A549 (cell line): ENCODE data around the gene FNIP2. TPM values are rescaled to one million over a fixed set of nuclear protein-coding genes. Genes with fewer than 3 reads are reported as not detected.
"Not testable (repeated sequence)": the region's sequence is repeated elsewhere in the genome, so short reads cannot be mapped to it uniquely, and the experiment has no call there.

Source experiments
- ATAC-seq, 2 experiments: fragments of 200-7000 bp in 1 of 2; fragments of >200 bp in 1 of 2; cut with Nextera tagmentation in 1 of 2; cut with Tn5 transposase in 1 of 2; 3 replicates each; pipeline versions ENCODE4 v1.8.0 to v1.9.1; 2018 to 2020; ENCODE audit warnings: mild to moderate bottlenecking in 1 of 2, moderate library complexity in 1 of 2
- CTCF ChIA-PET: fragments of 300-600 bp; sonication (Branson Sonifier 250); formaldehyde crosslinking; extraction: SDS; loops from one replicate; lab custom pipeline; 2021; ENCODE audit warnings: antibody characterized with exemption, inconsistent platforms; lab: Yijun Ruan, JAX
- POLR2A ChIA-PET: fragments of 350-600 bp; formaldehyde crosslinking; extraction: SDS; loops from one replicate; lab custom pipeline; 2021; ENCODE audit warnings: antibody characterized with exemption, inconsistent platforms; lab: Yijun Ruan, JAX
- DNase-seq, 2 experiments: peaks; one replicate each; pipeline versions ENCODE4 v3.0.0 to v3.0.0-alpha.2; 2011 to 2016; ENCODE audit warnings: low read depth in 1 of 2, low spot score in 1 of 2
- FAIRE-seq: peaks from 2 replicates; lab custom pipeline; 2011; peaks lifted over from hg19 to GRCh38; lab: Jason Lieb, UNC
- H3K27ac ChIP-seq, 2 experiments: fragments of >200 bp; sonication (Bioruptor Twin); formaldehyde crosslinking; 3 replicates each; pipeline ENCODE4 v1.5.1; 2016 to 2017
- H3K4me1 ChIP-seq: fragments of >200 bp; sonication (Bioruptor Twin); formaldehyde crosslinking; 3 replicates; pipeline ENCODE4 v1.6.1; 2016
- H3K4me2 ChIP-seq: fragments of >200 bp; sonication (Bioruptor Twin); formaldehyde crosslinking; 3 replicates; pipeline ENCODE4 v1.6.1; 2016
- H3K4me3 ChIP-seq: fragments of >200 bp; sonication (Bioruptor Twin); formaldehyde crosslinking; 3 replicates; pipeline ENCODE4 v1.5.1; 2016
- H3K9me3 ChIP-seq: fragments of >200 bp; sonication (Bioruptor Twin); formaldehyde crosslinking; 3 replicates; pipeline ENCODE4 v1.6.1; 2016
- CHD4 ChIP-seq: fragments of 200-600 bp; sonication (generic); IDR thresholded peaks from 2 replicates; pipeline ENCODE4 v1.6.1; 2016; ENCODE audit warnings: antibody characterized with exemption, mild to moderate bottlenecking, borderline replicate concordance
- EHF ChIP-seq: fragments of 250-450 bp; sonication (Bioruptor Pico); IDR thresholded peaks from 2 replicates; pipeline ENCODE4 v1.5.0; 2020; ENCODE audit warnings: mild to moderate bottlenecking
- FOSL2 ChIP-seq, 2 experiments: fragments of 450-650 bp in 1 of 2; fragments of >200 bp in 1 of 2; sonication (Bioruptor Twin) in 1 of 2; formaldehyde crosslinking; IDR thresholded peaks; 2 replicates each; pipeline versions ENCODE4 v1.5.0 to v1.6.1; 2016 to 2020; ENCODE audit warnings: mild to moderate bottlenecking in 1 of 2, moderate library complexity in 1 of 2
- GATA3 ChIP-seq: IDR thresholded peaks from 2 replicates; pipeline ENCODE4 v1.6.1; 2012; ENCODE audit warnings: borderline replicate concordance
- HOXB13 ChIP-seq: fragments of 250-450 bp; sonication (Bioruptor Pico); IDR thresholded peaks from 2 replicates; pipeline ENCODE4 v1.5.0; 2020; ENCODE audit warnings: low read depth, mild to moderate bottlenecking, moderate library complexity
- NFE2L2 ChIP-seq: fragments of 150-350 bp; conservative IDR thresholded peaks from 2 replicates; pipeline ENCODE4 v1.6.1; 2014; ENCODE audit warnings: low read length
- POLR2AphosphoS2 ChIP-seq: conservative IDR thresholded peaks from 2 replicates; pipeline ENCODE4 v1.6.1; 2012; ENCODE audit warnings: low read length, improper control_type of control experiment, inconsistent platforms
- RAD21 ChIP-seq, 2 experiments: fragments of >200 bp in 1 of 2; sonication (Bioruptor Twin) in 1 of 2; formaldehyde crosslinking in 1 of 2; IDR thresholded peaks in 1 of 2; conservative IDR thresholded peaks in 1 of 2; 2 replicates in 1 of 2; 3 replicates in 1 of 2; pipeline ENCODE4 v1.6.1; 2012 to 2018; ENCODE audit warnings: inconsistent platforms in 1 of 2
- WGBS: methylation state at CpG from one replicate; pipeline ENCODE4 v1.1.6; 2017; ENCODE audit errors: missing lambda C conversion rate; 5-methylcytosine and 5-hydroxymethylcytosine counted together
- polyA plus RNA-seq, 4 experiments: library from polyadenylated mRNA; depleted of rRNA in 3 of 4; stranded (reverse); fragments of >200 nt; fragmentation: RNase III in 1 of 4; extraction: RNeasy Plus Mini Kit Qiagen cat#74134 plus additional on column Dnase treatment in 1 of 4; gene quantifications; 2 replicates in 3 of 4; 3 replicates in 1 of 4; pipeline ENCODE4 v1.2.3, GENCODE V29; 2011 to 2017
- TF ChIP-seq, protein P1 (sequence below): fragments of >200 bp; sonication (Bioruptor Twin); formaldehyde crosslinking; IDR thresholded peaks from 3 replicates; pipeline ENCODE4 v1.6.1; 2016
- TF ChIP-seq, protein P2 (sequence below): fragments of 450-650 bp; IDR thresholded peaks from 2 replicates; pipeline ENCODE4 v1.6.1; 2014; ENCODE audit warnings: antibody characterized with exemption
- TF ChIP-seq, protein P3 (sequence below): IDR thresholded peaks from 2 replicates; pipeline ENCODE4 v1.6.1; 2012
- TF ChIP-seq, protein P4 (sequence below): fragments of 200-600 bp; sonication (generic); IDR thresholded peaks from 2 replicates; pipeline ENCODE4 v1.6.1; 2016; ENCODE audit warnings: antibody characterized with exemption, mild to moderate bottlenecking, moderate library complexity

Gene FNIP2
- polyA plus RNA-seq, 2 of the 4 experiments (the other 2 are of a cell fraction), result 2.0 to 2.5 TPM

DNA sequence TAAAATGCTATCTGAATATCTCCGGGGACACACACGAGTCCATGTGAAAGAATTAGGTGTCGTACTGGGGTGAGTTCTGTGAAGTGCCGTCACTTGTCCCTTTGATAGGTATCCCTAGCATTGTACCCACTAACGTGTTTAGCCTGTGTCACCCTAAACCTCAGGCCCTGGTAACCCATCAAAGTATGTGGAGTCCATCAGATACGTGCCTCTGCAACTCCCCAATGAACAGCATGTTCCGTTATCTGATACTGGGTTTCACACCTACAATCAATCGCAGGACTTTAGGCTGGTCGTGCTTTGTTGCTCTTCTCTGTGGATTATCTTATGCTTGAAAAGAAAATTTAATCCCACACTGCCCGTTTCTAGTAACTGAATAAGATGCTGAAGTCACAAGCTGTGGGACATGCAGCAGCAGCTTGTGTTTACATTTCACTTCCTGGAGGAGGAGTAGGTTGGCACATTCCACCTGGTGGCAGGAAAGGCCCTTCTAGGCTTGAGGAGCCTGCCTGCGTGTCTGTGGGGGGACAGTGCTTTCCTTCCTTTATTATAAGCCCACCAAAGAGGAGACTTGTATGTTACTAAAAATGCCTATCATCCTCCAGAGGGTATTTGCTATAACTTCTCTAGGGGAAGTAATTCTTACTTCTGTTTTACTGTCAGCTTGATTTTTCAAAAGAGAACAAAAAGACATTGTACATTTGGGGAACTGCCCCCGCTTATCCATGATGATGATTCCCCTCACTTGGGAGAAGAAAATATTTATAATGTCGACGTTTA lies 127.2 kb downstream of the FNIP2 start:
- Histone ChIP-seq H3K4me2 (peak overlapping the region; percentile 25; the same call in 1 of the 3 replicates), H3K27ac (peak overlapping the region; percentile 17 to 35; a peak in 4 of 6 replicates), H3K9me3 (no peaks in the 10 kb centered on the region), H3K4me3 (no peak overlapping the region), H3K4me1 (peaks cover 10% of the 10 kb centered on the region; the same call in 1 of the 3 replicates)
- DNase-seq (peak in 1 of 2 experiments; percentile 23), ATAC-seq (peak; percentile 39 to 65; a peak in 5 of 6 replicates), FAIRE-seq (no peak)
- CTCF ChIA-PET, result interaction anchor here (1.2 to 1.6 kb wide), 3 partner anchors 10 to 39 kb away, joined by 3 to 4 read pairs (median 3); no protein-coding TSS in a partner anchor
- TF ChIP-seq RAD21 (conservative IDR thresholded peaks at IDR 0.05 in 1 of 2, IDR thresholded peaks at IDR 0.05 in 1 of 2) (peak; percentile 17 to 24; a peak in 2 of 5 replicates), NFE2L2 (no peak)
- 63% methylated on average over 14 of the region's 14 CpGs for WGBS
- POLR2A ChIA-PET, result no interaction called here

DNA sequence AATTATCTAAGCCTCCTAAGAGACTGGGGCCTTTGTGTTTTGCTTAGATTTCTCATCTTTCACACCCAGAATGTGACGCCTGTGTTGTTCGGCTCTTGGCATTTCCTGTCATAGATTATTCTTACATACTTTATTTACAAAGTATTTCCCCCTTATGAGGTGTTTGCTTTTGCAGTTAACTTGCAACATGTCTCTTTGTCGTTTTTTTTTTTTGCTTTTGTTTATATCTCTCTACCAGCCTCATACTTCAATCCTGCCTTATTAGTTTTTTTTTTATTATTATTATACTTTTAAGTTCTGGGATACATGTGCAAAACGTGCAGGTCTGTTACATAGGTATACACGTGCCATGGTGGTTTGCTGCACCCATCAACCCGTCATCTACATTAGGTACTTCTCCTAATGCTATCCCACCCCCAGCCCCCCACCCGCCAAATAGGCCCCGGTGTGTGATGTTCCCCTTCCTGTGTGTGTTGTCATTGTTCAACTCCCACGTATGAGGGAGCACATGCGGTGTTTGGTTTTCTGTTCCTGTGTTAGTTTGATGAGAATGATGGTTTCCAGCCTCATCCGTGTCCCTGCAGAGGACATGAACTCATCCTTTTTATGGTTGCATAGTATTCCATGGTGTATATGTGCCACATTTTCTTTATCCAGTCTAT lies 127.9 kb downstream of the FNIP2 start:
- H3K9me3 ChIP-seq, H3K4me3 ChIP-seq, H3K4me1 ChIP-seq, FAIRE-seq, H3K4me2 ChIP-seq, ATAC-seq, DNase-seq, POLR2A ChIA-PET: not testable (repeated sequence)
- WGBS, result 80% methylated on average over 11 of the region's 11 CpGs
- peak overlapping the region in 1 of 2 experiments; percentile 35; a peak in 1 of 6 replicates for H3K27ac ChIP-seq
- CTCF ChIA-PET, result interaction anchor here (1.2 to 1.6 kb wide), 3 partner anchors 9 to 40 kb away, joined by 3 to 4 read pairs (median 3); no protein-coding TSS in a partner anchor

DNA sequence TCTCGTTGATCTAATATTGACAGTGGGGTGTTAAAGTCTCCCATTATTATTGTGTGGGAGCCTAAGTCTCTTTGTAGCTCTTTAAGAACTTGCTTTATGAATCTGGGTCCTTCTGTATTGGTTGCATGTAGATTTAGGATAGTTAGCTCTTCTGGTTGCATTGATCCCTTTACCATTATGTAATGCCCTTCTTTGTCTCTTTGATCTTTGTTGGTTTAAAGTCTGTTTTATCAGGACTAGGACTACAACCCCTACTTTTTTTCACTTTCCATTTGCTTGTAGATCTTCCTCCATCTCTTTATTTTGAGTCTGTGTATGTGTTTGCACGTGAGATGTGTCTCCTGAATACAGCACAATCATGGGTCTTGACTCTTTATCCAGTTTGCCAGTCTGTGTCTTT lies 131.6 kb downstream of the FNIP2 start:
- H3K9me3 ChIP-seq, POLR2A ChIA-PET, H3K27ac ChIP-seq, FAIRE-seq, H3K4me3 ChIP-seq, ATAC-seq, H3K4me2 ChIP-seq, CTCF ChIA-PET, DNase-seq: not testable (repeated sequence)
- peaks cover 30% of the 10 kb centered on the region for H3K4me1 ChIP-seq
- 84% methylated on average over 2 of the region's 2 CpGs for WGBS

DNA sequence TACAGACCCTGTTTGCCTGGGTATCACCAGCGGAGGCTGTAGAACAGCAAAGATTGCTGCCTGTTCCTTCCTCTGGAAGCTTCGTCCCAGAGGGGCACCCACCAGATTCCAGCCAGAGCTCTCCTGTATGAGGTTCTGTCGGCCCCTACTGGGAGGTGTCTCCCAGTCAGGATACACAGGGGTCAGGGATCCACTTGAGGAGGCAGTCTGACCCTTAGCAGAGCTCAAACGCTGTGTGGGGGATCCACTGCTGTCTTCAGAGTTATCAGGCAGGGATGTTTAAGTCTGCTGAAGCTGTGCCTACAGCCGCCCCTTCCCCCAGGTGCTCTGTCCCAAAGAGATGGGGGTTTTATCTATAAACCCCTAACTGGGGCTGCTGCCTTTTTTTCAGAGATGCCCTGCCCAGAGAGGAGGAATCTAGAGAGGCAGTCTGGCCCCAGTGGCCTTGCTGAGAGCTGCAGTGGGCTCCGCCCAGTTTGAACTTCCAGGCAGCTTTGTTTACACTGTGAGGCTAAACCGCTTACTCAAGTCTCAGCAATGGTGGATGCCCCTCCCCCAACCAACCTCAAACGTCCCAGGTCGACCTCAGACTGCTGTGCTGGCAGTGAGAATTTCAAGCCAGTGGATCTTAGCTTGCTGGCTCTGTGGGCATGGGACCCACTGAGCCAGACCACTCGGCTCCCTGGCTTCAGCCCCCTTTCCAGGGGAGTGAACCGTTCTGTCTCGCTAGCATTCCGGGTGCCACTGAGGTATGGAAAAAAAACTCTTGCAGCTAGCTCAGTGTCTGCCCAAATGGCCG lies 133.7 kb downstream of the FNIP2 start:
- peak; percentile 4 to 78 for DNase-seq
- WGBS, result 55% methylated on average over 9 of the region's 14 CpGs
- not testable (repeated sequence) for H3K9me3 ChIP-seq; H3K4me3 ChIP-seq; FAIRE-seq; TF ChIP-seq FOSL2 (IDR thresholded peaks at IDR 0.05)
- peaks cover 20% of the 10 kb centered on the region for H3K4me1 ChIP-seq
- peak; percentile 11; the same call in 1 of the 2 replicates for TF ChIP-seq FOSL2 (CRISPR knock-in tag; IDR thresholded peaks at IDR 0.05)
- 0 out of 2 replicates have a peak, but pooled peaks have one; percentile 31 for TF ChIP-seq GATA3
- peak in 1 of 2 experiments; percentile 87; a peak in 3 of 6 replicates for ATAC-seq
- H3K4me2 ChIP-seq, result peak overlapping the region; percentile 63
- CTCF ChIA-PET, result interaction anchor here (1.2 to 1.6 kb wide), 3 partner anchors 13 to 44 kb away, joined by 3 to 4 read pairs (median 3); no protein-coding TSS in a partner anchor
- POLR2A ChIA-PET, result interaction anchor here (0.6 to 0.7 kb wide), 2 partner anchors 46 to 94 kb away, joined by 3 to 4 read pairs; no protein-coding TSS in a partner anchor
- H3K27ac ChIP-seq, result peak overlapping the region; percentile 69 to 82

DNA sequence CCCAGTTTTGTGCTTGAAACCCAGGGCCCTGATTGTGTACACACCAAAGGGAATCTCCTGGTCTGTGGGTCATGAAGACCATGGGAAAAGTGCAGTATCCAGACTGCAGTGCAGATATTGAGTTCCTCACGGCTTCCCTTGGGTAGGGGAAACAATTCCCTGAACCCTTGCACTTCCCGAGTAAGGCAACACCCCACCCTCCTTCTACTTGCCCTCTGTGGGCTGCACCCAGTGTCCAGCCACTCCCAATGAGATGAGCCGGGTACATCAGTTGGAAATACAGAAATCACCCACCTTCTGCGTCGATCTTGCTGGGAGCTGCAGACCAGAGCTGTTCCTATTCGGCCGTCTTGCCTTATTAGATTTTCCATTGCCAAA lies 134.2 kb downstream of the FNIP2 start:
- Histone ChIP-seq H3K4me1 (peaks cover 20% of the 10 kb centered on the region), H3K27ac (peak overlapping the region; percentile 69 to 82), H3K9me3 (no peaks in the 10 kb centered on the region), H3K4me2 (peak overlapping the region; percentile 63), H3K4me3 (no peak overlapping the region)
- CTCF ChIA-PET, result interaction anchor here (1.2 to 1.6 kb wide), 3 partner anchors 14 to 44 kb away, joined by 3 to 4 read pairs (median 3); no protein-coding TSS in a partner anchor
- no peak for DNase-seq
- 90% methylated on average over 7 of the region's 7 CpGs for WGBS
- ATAC-seq, result no peak
- POLR2A ChIA-PET, result interaction anchor here (0.7 kb wide), 1 partner anchor 93 kb away, joined by 4 read pairs; no protein-coding TSS in a partner anchor
- FAIRE-seq, result no peak
- TF ChIP-seq, protein P1, sequence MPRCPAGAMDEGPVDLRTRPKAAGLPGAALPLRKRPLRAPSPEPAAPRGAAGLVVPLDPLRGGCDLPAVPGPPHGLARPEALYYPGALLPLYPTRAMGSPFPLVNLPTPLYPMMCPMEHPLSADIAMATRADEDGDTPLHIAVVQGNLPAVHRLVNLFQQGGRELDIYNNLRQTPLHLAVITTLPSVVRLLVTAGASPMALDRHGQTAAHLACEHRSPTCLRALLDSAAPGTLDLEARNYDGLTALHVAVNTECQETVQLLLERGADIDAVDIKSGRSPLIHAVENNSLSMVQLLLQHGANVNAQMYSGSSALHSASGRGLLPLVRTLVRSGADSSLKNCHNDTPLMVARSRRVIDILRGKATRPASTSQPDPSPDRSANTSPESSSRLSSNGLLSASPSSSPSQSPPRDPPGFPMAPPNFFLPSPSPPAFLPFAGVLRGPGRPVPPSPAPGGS, result no peak
- TF ChIP-seq EHF (CRISPR knock-in tag), result no peak
- TF ChIP-seq, protein P2, sequence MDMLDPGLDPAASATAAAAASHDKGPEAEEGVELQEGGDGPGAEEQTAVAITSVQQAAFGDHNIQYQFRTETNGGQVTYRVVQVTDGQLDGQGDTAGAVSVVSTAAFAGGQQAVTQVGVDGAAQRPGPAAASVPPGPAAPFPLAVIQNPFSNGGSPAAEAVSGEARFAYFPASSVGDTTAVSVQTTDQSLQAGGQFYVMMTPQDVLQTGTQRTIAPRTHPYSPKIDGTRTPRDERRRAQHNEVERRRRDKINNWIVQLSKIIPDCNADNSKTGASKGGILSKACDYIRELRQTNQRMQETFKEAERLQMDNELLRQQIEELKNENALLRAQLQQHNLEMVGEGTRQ, result no peak
- no peak for TF ChIP-seq CHD4
- no peak for TF ChIP-seq HOXB13 (CRISPR knock-in tag)
- TF ChIP-seq, protein P3, sequence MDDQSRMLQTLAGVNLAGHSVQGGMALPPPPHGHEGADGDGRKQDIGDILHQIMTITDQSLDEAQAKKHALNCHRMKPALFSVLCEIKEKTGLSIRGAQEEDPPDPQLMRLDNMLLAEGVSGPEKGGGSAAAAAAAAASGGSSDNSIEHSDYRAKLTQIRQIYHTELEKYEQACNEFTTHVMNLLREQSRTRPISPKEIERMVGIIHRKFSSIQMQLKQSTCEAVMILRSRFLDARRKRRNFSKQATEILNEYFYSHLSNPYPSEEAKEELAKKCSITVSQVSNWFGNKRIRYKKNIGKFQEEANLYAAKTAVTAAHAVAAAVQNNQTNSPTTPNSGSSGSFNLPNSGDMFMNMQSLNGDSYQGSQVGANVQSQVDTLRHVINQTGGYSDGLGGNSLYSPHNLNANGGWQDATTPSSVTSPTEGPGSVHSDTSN, result no peak
- no peak for TF ChIP-seq POLR2AphosphoS2
- TF ChIP-seq, protein P4, sequence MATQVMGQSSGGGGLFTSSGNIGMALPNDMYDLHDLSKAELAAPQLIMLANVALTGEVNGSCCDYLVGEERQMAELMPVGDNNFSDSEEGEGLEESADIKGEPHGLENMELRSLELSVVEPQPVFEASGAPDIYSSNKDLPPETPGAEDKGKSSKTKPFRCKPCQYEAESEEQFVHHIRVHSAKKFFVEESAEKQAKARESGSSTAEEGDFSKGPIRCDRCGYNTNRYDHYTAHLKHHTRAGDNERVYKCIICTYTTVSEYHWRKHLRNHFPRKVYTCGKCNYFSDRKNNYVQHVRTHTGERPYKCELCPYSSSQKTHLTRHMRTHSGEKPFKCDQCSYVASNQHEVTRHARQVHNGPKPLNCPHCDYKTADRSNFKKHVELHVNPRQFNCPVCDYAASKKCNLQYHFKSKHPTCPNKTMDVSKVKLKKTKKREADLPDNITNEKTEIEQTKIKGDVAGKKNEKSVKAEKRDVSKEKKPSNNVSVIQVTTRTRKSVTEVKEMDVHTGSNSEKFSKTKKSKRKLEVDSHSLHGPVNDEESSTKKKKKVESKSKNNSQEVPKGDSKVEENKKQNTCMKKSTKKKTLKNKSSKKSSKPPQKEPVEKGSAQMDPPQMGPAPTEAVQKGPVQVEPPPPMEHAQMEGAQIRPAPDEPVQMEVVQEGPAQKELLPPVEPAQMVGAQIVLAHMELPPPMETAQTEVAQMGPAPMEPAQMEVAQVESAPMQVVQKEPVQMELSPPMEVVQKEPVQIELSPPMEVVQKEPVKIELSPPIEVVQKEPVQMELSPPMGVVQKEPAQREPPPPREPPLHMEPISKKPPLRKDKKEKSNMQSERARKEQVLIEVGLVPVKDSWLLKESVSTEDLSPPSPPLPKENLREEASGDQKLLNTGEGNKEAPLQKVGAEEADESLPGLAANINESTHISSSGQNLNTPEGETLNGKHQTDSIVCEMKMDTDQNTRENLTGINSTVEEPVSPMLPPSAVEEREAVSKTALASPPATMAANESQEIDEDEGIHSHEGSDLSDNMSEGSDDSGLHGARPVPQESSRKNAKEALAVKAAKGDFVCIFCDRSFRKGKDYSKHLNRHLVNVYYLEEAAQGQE, result no peak
